Endothelial cell of umbilical vein (primary cell): Measurements from ENCODE around the gene BTBD10. TPM values are rescaled to one million over a fixed set of nuclear protein-coding genes. Genes with fewer than 3 reads are reported as not detected.

Source experiments
- BruUV-seq: library from RNA; stranded (reverse); fragments of 400-500 nt; replicated peaks from 2 replicates; lab custom pipeline; 2021; lab: Mats Ljungman, UMichigan
- CTCF ChIA-PET: fragments of 300-600, 350-600 bp; sonication (Branson Sonifier 250); formaldehyde crosslinking; loops from one replicate; lab custom pipeline; 2021; ENCODE audit warnings: antibody characterized with exemption, inconsistent platforms; lab: Charles Lee
- POLR2A ChIA-PET: fragments of 300-600, 350-600 bp; sonication (Branson Sonifier 250); formaldehyde crosslinking; loops from one replicate; lab custom pipeline; 2021; ENCODE audit warnings: antibody characterized with exemption, inconsistent platforms; lab: Charles Lee
- DNase-seq: peaks from one replicate; pipeline ENCODE4 v3.0.0-alpha.2; 2011; ENCODE audit warnings: low read depth, low spot score
- FAIRE-seq: peaks from 2 replicates; lab custom pipeline; 2011; peaks lifted over from hg19 to GRCh38; lab: Jason Lieb, UNC
- H2AFZ ChIP-seq: 2 replicates; pipeline ENCODE4 v1.6.0; 2012; ENCODE audit warnings: low read depth, low read length, control low read depth, inconsistent platforms
- H3K27ac ChIP-seq: 2 replicates; pipeline ENCODE4 v1.5.1; 2011; ENCODE audit warnings: low read depth, mild to moderate bottlenecking, control low read depth, low read length, moderate library complexity; ENCODE audit not compliant: insufficient read depth
- H3K27me3 ChIP-seq, 2 experiments: 2 replicates each; pipeline versions ENCODE4 v1.6.0 to v1.6.1; 2011; ENCODE audit warnings: low read length in 2 of 2, mixed read lengths in 1 of 2; ENCODE audit not compliant: control insufficient read depth in 2 of 2, insufficient read depth in 2 of 2
- H3K36me3 ChIP-seq, 2 experiments: 2 replicates in 1 of 2; 3 replicates in 1 of 2; pipeline ENCODE4 v1.5.1; 2011; ENCODE audit warnings: low read length in 2 of 2, mild to moderate bottlenecking in 1 of 2, moderate library complexity in 1 of 2; ENCODE audit not compliant: control insufficient read depth in 2 of 2, insufficient read depth in 2 of 2; ENCODE audit errors: extremely low read depth in 1 of 2
- H3K4me1 ChIP-seq: 3 replicates; pipeline ENCODE4 v1.5.1; 2011; ENCODE audit warnings: mild to moderate bottlenecking, low read length; ENCODE audit not compliant: control insufficient read depth, insufficient read depth; ENCODE audit errors: extremely low read depth
- H3K4me2 ChIP-seq: 2 replicates; pipeline ENCODE4 v1.6.1; 2011; ENCODE audit warnings: low read length, control low read depth, mixed read lengths; ENCODE audit not compliant: insufficient read depth
- H3K4me3 ChIP-seq, 3 experiments: fragments of 200-600 bp in 1 of 3; sonication (generic), shearing (Covaris generic) in 1 of 3; replicated peaks in 1 of 3; 2 replicates each; pipeline ENCODE4 v1.5.1; 2011 to 2016; ENCODE audit warnings: control low read depth in 3 of 3, low read length in 3 of 3, mild to moderate bottlenecking in 2 of 3, inconsistent platforms in 1 of 3, low read depth in 1 of 3, moderate library complexity in 1 of 3; ENCODE audit not compliant: insufficient read depth in 1 of 3
- H3K79me2 ChIP-seq: 2 replicates; pipeline ENCODE4 v1.6.0; 2012; ENCODE audit warnings: low read length, inconsistent platforms; ENCODE audit not compliant: control insufficient read depth, insufficient read depth
- H3K9ac ChIP-seq: replicated peaks from 2 replicates; pipeline ENCODE3; 2011; ENCODE audit warnings: low read length, control low read depth; ENCODE audit not compliant: insufficient read depth; ENCODE audit errors: extremely low read depth
- H3K9me1 ChIP-seq: replicated peaks from 3 replicates; pipeline ENCODE4 v1.6.0; 2011; ENCODE audit warnings: mild to moderate bottlenecking, low read length; ENCODE audit not compliant: control insufficient read depth, insufficient read depth; ENCODE audit errors: extremely low read depth
- H3K9me3 ChIP-seq: replicated peaks from 2 replicates; pipeline ENCODE4 v1.5.1; 2012; ENCODE audit warnings: low read length, inconsistent platforms; ENCODE audit not compliant: control insufficient read depth, insufficient read depth
- H4K20me1 ChIP-seq: replicated peaks from 2 replicates; pipeline ENCODE3; 2011; ENCODE audit warnings: mild to moderate bottlenecking, low read length; ENCODE audit not compliant: control insufficient read depth, insufficient read depth; ENCODE audit errors: extremely low read depth
- EZH2 ChIP-seq: IDR thresholded peaks from 2 replicates; pipeline ENCODE4 v1.6.1; 2012; ENCODE audit warnings: borderline replicate concordance, low read depth, mild to moderate bottlenecking, moderate library complexity, low read length, inconsistent platforms; ENCODE audit not compliant: severe bottlenecking
- FOS ChIP-seq: IDR thresholded peaks from 2 replicates; pipeline ENCODE4 v1.6.1; 2011; ENCODE audit warnings: mild to moderate bottlenecking, low read length, moderate library complexity, borderline replicate concordance; ENCODE audit not compliant: insufficient read depth
- GATA2 ChIP-seq: IDR thresholded peaks from 2 replicates; pipeline ENCODE4 v1.7.0; 2011; ENCODE audit warnings: low read depth, mild to moderate bottlenecking, moderate library complexity, mixed read lengths, low read length; ENCODE audit not compliant: insufficient read length, insufficient read depth
- JUN ChIP-seq: IDR thresholded peaks from 2 replicates; pipeline ENCODE4 v1.6.1; 2011; ENCODE audit warnings: borderline replicate concordance, low read depth; ENCODE audit not compliant: insufficient read length, insufficient read depth
- MAX ChIP-seq: IDR thresholded peaks from 2 replicates; pipeline ENCODE4 v1.6.1; 2011; ENCODE audit not compliant: insufficient read depth, insufficient read length
- MYC ChIP-seq: IDR thresholded peaks from one replicate; pipeline ENCODE4 v1.6.1; 2011; ENCODE audit warnings: mild to moderate bottlenecking, low read depth, low read length
- POLR2A ChIP-seq: IDR thresholded peaks from 2 replicates; pipeline ENCODE4 v1.6.1; 2012; ENCODE audit warnings: low read depth, mild to moderate bottlenecking, control low read depth, low read length
- POLR2AphosphoS5 ChIP-seq: IDR thresholded peaks from 2 replicates; pipeline ENCODE4 v1.6.1; 2012; ENCODE audit warnings: low read depth, mild to moderate bottlenecking, control low read depth, low read length, moderate library complexity; ENCODE audit not compliant: insufficient read depth
- dilution Hi-C: fragments of 300-500 bp; cut with MboI; formaldehyde crosslinking; loops from one replicate; pipeline ENCODE4 v1.15.0; 2019; ENCODE audit warnings: low sequenced_read_pairs; ENCODE audit not compliant: extremely low pct_ligation_motif_present
- intact Hi-C: fragments of 100-400 bp; cut with micrococcal nuclease; formaldehyde crosslinking; loops from one replicate; pipeline ENCODE4 v1.10.0; 2022
- polyA plus RNA-seq, 4 experiments: library from polyadenylated mRNA; depleted of rRNA in 3 of 4; stranded (reverse) in 3 of 4; unstranded in 1 of 4; fragments of >200 nt; gene quantifications; 2 replicates each; pipeline versions ENCODE4 v1.2.1 to v1.2.3, GENCODE V29; 2011 to 2012; ENCODE audit warnings: missing spikeins in 1 of 4
- total RNA-seq: library from RNA; stranded (reverse); gene quantifications from 2 replicates; pipeline ENCODE4 v1.2.3, GENCODE V29; 2021
- TF ChIP-seq, protein P1 (sequence below), 2 donors: IDR thresholded peaks; 1 replicate in 1 of 2; 2 replicates in 1 of 2; pipeline ENCODE4 v1.5.1; 2011; ENCODE audit warnings: low read length in 2 of 2, mild to moderate bottlenecking in 2 of 2, moderate library complexity in 2 of 2, control low read depth in 1 of 2, inconsistent platforms in 1 of 2, low read depth in 1 of 2; ENCODE audit not compliant: insufficient read depth in 1 of 2; ENCODE audit errors: extremely low read depth in 1 of 2

The BTBD10 gene
- total and polyA plus RNA-seq, 2 donors (not counting 3 experiments of a cell fraction or from before 2014, with no cell fraction given): 31.7 to 49.6 TPM

DNA sequence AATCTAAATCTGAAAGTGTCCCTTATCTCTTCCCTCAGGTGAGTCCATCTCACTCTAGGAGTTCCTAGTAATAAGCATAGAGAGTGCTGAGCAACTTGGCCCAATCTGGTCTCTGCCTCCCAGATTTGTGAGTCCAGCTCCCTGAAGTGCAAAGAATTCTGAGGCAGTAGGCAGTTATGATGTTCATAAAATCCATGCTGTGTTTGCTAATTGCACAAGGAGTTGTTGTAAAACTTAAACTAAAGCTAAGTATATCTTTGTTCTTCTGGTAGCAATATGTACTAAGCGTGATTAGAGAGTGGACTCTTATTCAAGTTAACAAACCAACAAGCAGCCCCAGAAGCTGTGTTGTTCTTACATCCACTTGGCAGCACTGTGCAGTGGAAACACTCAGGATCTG lies 40.4 kb upstream of the BTBD10 start:
- Histone ChIP-seq H3K27ac (no peak overlapping the region), H3K9me3 (no peaks in the 10 kb centered on the region), H3K9ac (no peak overlapping the region), H3K4me3 (no peak overlapping the region), H3K9me1 (no peaks in the 10 kb centered on the region), H2AFZ (no peak overlapping the region), H3K27me3 (no peaks in the 10 kb centered on the region), H3K79me2 (no peaks in the 10 kb centered on the region), H3K36me3 (no peaks in the 10 kb centered on the region), H4K20me1 (no peaks in the 10 kb centered on the region), H3K4me1 (no peaks in the 10 kb centered on the region), H3K4me2 (no peak overlapping the region)
- no peak for DNase-seq
- CTCF ChIA-PET: interaction anchor here (2.7 kb wide), 1 partner anchor 9 kb away, joined by 10 read pairs; no protein-coding TSS in a partner anchor
- dilution Hi-C loops: no loop called here
- intact Hi-C loops: no loop called here
- TF ChIP-seq MAX (no peak), JUN (no peak), POLR2AphosphoS5 (no peak), POLR2A (no peak), GATA2 (no peak), MYC (no peak), FOS (no peak), EZH2 (no peak)
- TF ChIP-seq, protein P1, sequence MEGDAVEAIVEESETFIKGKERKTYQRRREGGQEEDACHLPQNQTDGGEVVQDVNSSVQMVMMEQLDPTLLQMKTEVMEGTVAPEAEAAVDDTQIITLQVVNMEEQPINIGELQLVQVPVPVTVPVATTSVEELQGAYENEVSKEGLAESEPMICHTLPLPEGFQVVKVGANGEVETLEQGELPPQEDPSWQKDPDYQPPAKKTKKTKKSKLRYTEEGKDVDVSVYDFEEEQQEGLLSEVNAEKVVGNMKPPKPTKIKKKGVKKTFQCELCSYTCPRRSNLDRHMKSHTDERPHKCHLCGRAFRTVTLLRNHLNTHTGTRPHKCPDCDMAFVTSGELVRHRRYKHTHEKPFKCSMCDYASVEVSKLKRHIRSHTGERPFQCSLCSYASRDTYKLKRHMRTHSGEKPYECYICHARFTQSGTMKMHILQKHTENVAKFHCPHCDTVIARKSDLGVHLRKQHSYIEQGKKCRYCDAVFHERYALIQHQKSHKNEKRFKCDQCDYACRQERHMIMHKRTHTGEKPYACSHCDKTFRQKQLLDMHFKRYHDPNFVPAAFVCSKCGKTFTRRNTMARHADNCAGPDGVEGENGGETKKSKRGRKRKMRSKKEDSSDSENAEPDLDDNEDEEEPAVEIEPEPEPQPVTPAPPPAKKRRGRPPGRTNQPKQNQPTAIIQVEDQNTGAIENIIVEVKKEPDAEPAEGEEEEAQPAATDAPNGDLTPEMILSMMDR (IDR thresholded peaks at IDR 0.05; ENCODE audit: extremely low read depth in 1 of 2, insufficient read depth in 1 of 2, low read depth in 1 of 2, low read length in 2 of 2): no peak
- FAIRE-seq: no peak
- no TSS peak for BruUV-seq
- POLR2A ChIA-PET: no interaction called here
